ENCODE data around the gene PDP2.
A peak's percentile ranks its signal among the peaks of the same experiment; 100 is the strongest.
"Not testable (repeated sequence)": the region's sequence is repeated elsewhere in the genome, so short reads cannot be mapped to it uniquely, and the experiment has no call there.

PDP2 gene

GRCh38 chr16:66856184-66856730 lies 24.1 kb upstream of the PDP2 start:
- no peak for DNase-seq

- no peak for DNase-seq
Measured at GRCh38 chr16:66856801-66857200, 23.5 kb upstream of the PDP2 start.

- DNase-seq: no peak
Measured at GRCh38 chr16:66857437-66857836, 22.9 kb upstream of the PDP2 start.

GRCh38 chr16:66858740-66859396 lies 21.4 kb upstream of the PDP2 start:
- peak; percentile 38 for DNase-seq

- DNase-seq: no peak
Measured at GRCh38 chr16:66859397-66860068, 20.8 kb upstream of the PDP2 start.

- no peak for DNase-seq
Measured at GRCh38 chr16:66862023-66862520, 18.2 kb upstream of the PDP2 start.

GRCh38 chr16:66863707-66864106 lies 16.6 kb upstream of the PDP2 start:
- no peak for DNase-seq

GRCh38 chr16:66869424-66869823 lies 10.9 kb upstream of the PDP2 start:
- no peak for DNase-seq

GRCh38 chr16:66871363-66871762 lies 9.0 kb upstream of the PDP2 start:
- DNase-seq: not testable (repeated sequence)

GRCh38 chr16:66871840-66872239 lies 8.5 kb upstream of the PDP2 start:
- no peak for DNase-seq

- DNase-seq: no peak
Measured at GRCh38 chr16:66872559-66872942, 7.8 kb upstream of the PDP2 start.

GRCh38 chr16:66872943-66873684 lies 7.2 kb upstream of the PDP2 start:
- peak; percentile 99 for DNase-seq

- no peak for DNase-seq
Measured at GRCh38 chr16:66873685-66874055, 6.6 kb upstream of the PDP2 start.

- peak; percentile 38 for DNase-seq
Measured at GRCh38 chr16:66874079-66874775, 6.1 kb upstream of the PDP2 start.

GRCh38 chr16:66878067-66878466 lies 2.2 kb upstream of the PDP2 start:
- DNase-seq: peak; percentile 46

- no peak for DNase-seq
Measured at GRCh38 chr16:66881014-66881417, 701 bp downstream of the PDP2 start.

- DNase-seq: no peak
Measured at GRCh38 chr16:66881560-66881959, 1.2 kb downstream of the PDP2 start.

GRCh38 chr16:66881964-66882508 lies 1.7 kb downstream of the PDP2 start:
- DNase-seq: no peak

GRCh38 chr16:66882702-66883101 lies 2.4 kb downstream of the PDP2 start:
- DNase-seq: no peak

GRCh38 chr16:66885491-66885890 lies 5.2 kb downstream of the PDP2 start:
- no peak for DNase-seq

- no peak for DNase-seq
Measured at GRCh38 chr16:66886321-66886720, 6.0 kb downstream of the PDP2 start.

GRCh38 chr16:66886914-66887313 lies 6.6 kb downstream of the PDP2 start:
- no peak for DNase-seq

Data from fibroblast of upper back skin (primary cell).